ENCODE data around the gene EIF2S3.
A peak's percentile ranks its signal among the peaks of the same experiment; 100 is the strongest.
"Not testable (repeated sequence)": the region's sequence is repeated elsewhere in the genome, so short reads cannot be mapped to it uniquely, and the experiment has no call there.

EIF2S3 gene

DNA sequence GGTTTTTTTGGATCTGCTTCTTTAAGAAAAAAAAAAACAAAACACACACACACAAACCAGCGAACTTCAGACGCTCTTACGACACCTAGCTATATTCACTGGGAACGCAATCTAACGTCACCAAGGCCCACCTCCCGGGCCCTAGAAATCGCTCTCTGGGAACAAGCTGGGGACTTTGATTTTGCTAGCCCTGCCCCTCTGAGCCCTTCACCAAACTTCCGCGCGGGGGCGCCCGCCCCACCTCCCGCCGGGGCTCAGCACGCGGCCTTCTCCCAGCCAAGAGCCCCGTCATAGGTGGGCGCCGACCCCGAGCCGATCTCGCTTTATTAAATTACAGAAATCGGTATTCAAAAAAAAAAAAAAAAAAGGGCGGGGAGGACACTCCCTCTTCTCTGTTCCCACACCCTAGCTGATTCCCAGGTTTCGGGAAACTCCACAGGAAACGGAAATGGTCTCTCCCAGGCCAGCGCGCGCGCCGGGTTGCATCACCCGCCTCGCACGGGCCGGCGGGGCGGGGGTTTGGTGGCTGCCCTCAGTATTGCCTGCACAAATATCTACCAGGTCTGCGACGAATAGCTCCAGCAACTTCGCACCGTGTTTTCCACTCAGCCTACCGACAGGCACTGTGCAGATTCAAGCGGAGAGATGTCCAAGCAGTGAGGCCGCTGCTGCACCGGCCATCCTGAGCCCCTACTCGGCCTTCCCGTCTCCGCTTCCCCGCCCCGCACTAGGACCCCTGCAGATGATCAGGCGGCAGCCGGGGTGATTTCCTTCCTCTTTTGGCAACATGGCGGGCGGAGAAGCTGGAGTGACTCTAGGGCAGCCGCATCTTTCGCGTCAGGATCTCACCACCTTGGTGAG is at the start of gene EIF2S3:
Gene EIF2S3 (plus strand): TSS at position 775 of the 861 bp plus-strand sequence. CDS start 13 bp downstream, at position 788.
- DNase-seq: peak; percentile 83

DNA sequence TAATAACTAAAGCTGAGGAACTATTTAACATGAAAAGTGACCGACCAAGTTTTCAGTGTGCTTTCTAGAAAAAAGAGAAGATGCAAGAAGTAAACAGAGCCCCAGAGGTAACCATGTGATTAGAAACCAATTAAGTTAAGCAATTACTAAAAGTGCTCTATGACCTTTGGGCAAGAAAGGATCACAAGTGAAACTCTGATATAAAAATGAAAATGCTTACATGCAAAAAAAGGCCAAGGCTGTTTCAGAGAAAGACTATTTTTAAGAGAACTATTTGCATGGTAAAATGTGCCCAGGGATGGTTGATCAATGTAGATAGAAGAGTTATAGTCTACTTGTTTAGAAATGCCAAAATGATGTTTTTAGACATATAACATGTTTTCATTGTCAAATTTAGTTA is 49.7 kb upstream of the EIF2S3 start:
- no peak for DNase-seq

DNA sequence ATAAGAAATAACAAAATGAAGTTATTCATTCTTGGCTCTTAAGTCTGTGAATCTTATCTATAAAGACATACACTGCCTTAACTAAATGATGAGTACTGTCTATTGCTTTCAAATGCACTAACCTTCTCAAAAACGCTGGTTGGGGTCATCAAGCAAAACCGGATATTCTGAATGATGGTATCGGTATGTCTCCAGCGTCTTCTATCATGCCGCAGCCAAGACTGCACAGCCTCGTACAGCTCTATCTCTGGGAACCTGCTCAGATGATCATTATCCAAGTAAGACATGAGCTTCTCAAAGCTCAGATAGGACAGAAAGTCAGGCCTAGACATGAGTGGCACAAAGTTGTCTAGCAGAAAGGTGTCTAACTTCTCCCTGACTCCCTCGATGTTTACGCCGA is 48.9 kb upstream of the EIF2S3 start:
- no peak for DNase-seq

DNA sequence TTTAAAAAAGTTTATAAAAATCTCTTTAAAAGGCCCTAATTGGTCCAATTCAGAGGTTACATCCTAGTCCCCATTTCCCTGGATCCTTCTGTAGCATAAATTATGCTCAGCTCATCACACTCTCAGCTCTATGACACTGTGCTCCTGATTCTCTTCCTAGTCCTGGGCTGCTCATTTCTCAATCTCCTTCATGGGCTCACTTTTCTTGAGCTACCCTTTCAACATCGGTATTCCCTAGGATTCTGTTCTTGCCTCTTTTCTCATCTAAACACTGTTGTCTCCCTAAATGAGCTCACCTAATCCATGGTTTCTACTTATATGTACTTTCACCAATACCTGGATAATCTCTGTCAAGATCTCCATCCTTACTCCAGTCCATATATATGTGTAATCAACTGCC is 42.5 kb upstream of the EIF2S3 start:
- DNase-seq: no peak

GRCh38 chrX:24014388-24015018 is 40.3 kb upstream of the EIF2S3 start:
- DNase-seq: no peak

DNA sequence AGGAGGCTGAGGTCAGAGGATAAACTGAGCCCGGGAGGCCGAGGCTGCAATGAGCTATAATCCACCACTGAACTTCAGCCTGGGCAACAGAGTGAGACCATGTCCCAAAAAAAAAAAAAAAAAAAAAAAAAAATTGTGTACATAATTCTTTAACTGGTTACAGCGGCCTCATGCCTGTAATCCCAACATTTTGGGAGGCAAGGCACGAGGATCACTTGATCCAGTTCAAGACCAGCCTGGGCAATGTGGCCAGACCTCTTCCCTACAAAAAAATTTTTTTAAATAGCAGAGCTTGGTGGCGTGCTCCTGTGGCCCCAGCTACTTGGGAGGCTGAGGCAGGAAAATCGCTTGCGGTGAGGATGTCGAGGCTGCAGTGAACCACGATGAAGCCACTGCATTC is 37.1 kb upstream of the EIF2S3 start:
- DNase-seq: no peak

- no peak for DNase-seq
Observed at GRCh38 chrX:24018809-24019208, 35.9 kb upstream of the EIF2S3 start.

- DNase-seq: no peak
Observed at GRCh38 chrX:24019448-24019847, 35.3 kb upstream of the EIF2S3 start.

DNA sequence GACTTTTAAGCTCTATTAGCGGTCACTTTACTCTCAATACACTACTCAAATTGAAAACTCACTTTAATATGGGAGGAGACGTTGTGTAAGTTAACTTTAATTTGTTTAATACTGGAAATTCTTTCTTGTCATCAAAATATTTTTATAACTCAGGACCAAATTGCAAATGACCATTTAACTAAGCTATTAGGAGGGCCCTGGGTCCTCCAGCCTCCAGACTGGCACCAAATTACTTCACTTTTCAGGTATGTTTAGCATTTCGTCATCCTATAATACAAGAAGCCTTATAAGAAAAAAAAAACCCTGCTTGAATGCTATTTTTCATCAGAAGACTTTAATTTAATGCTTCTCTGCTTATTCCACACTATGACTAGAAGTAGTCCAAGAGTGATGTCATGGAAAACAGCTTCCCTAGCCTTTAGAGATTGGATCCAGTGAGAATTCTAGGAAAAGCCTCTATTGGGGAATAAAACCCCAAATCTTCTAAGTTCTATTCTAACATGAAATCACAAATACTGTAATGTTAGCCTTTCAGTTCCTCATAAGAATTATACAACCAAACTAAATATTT is 34.4 kb upstream of the EIF2S3 start:
- no peak for DNase-seq

DNA sequence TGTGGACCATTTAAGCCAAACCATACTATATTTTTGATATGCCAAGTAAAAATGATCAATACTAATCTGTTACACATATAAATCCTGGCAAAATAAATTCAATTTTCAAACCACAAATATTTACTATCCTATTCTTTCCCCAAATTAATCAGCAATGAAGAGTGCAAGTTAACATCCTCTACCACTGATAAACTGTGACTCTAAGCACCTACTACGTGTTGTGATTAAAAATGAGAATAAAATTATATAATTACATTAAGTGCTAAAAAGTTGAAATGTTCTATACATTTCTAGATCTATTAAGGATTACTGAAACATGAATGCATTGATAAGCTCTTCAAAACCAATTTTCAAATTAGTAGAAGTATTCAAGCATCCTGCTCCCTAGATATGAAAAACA is 31.2 kb upstream of the EIF2S3 start:
- no peak for DNase-seq

- no peak for DNase-seq
Observed at GRCh38 chrX:24023972-24024669, 30.6 kb upstream of the EIF2S3 start.

- peak; percentile 77 for DNase-seq
Observed at GRCh38 chrX:24024819-24025740, 29.7 kb upstream of the EIF2S3 start.

DNA sequence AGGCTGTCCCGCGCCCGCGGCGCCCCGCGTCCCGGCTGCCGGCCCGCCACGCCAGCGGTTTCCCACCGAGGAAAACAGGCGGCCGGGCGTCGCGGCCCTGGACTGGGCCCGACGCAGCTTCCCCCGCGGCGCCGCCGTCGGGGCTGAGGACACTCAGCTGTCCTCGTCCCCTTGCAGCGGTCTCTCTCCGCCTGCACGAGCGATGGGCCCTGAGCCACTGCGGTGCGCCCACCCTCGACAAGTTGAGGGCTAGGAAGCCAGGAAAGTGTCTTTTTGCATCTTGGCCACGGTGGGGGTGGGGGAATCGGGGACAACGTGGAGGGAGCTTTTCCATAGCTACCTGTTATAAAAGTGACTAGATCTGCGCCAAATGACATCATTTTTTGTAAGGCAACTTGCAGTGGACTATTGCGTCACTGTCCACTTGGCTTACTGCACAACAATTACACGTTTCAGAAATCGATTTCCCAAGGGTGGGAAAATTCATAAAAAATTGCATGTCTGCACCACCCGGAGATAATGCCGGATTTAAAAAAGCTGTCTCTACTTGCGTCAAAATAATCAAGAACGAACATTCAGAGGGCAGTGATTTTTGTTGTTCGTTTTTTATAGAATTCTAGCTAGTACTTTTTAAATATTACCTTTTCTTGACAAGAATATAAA is 28.9 kb upstream of the EIF2S3 start:
- DNase-seq: no peak

DNA sequence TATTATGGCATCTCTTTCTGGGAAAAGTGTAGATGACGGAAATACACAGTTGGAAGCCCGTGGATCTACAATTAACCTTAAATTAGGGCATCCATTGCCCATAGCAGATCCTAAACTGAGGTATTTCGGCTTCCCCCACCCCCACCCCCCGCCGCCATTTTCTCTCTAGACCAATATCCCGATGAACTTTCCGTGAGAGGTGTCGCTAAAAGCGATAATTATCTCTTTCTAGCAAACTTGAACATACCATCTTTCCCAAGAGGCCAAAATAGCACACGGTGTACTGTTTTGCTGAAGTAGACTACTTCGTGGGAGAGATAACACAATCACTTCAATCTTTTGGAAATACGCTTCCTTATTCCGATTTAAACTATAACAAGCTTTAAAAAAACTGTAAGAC is 28.3 kb upstream of the EIF2S3 start:
- DNase-seq: no peak

GRCh38 chrX:24027086-24027485 is 27.7 kb upstream of the EIF2S3 start, which contains the start of gene KLHL15:
TSS of gene KLHL15 (minus strand) at chrX:24027186. CDS start at chrX:24006693, 20,493 bp downstream.
- DNase-seq: no peak

GRCh38 chrX:24027985-24028384 is 26.8 kb upstream of the EIF2S3 start:
- no peak for DNase-seq

GRCh38 chrX:24030597-24030996 is 24.2 kb upstream of the EIF2S3 start:
- no peak for DNase-seq

GRCh38 chrX:24034485-24034884 is 20.3 kb upstream of the EIF2S3 start:
- DNase-seq: no peak

DNA sequence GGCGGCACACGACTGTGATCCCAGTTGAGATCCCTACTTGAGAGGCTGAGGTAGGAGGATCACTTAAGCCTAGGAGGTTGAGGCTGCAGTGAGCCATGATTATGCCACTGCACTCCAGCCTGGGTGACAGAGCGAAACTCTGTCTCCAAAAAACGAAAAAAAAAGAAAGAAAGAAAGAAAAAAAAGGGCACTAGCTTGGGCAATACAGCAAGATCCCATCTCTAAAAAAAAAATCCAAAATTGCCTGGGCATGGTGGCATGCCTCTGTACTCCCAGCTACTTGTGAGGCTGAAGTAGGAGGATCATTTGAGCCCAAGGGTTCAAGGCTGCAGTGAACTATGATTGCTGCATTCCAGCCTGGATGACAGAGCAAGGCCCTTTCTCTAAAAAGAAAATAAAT is 17.0 kb upstream of the EIF2S3 start:
- no peak for DNase-seq

DNA sequence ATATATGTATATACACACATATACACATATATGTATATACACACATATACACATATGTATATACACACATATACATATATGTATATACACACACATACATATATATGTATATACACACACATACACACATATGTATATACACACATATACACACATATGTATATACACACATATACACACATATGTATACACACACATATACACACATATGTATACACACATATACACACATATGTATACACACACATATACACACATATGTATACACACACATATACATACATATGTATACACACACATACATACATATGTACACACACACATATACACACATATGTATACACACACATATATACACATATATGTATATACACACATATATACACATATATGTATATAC is 8.7 kb upstream of the EIF2S3 start:
- not testable (repeated sequence) for DNase-seq

DNA sequence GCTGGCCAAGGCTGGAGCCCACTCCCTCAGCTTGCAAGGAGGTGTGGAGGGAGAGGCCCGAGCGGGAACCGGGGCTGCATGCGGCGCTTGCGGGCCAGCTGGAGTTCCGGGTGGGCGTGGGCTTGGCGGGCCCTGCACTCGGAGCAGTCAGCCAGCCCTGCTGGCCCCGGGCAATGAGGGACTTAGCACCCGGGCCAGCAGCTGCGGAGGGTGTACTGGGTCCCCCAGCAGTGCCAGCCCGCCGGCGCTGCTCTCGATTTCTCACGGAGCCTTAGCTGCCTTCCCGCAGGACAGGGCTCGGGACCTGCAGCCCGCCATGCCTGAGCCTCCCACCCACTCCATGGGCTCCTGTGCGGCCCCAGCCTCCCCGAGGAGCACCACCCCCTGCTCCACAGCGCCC is 5.1 kb upstream of the EIF2S3 start:
- DNase-seq: not testable (repeated sequence)

Data from NCI-H1436 (cell line).